Osteocyte (in vitro differentiated cells): ENCODE results near the gene ATRNL1. TPM values are rescaled to one million over a fixed set of nuclear protein-coding genes. Genes with fewer than 3 reads are reported as not detected.

Experiments
- DNase-seq: peaks from one replicate; pipeline ENCODE4 v3.0.0; 2021; ENCODE audit warnings: mixed read lengths; ENCODE audit not compliant: unreplicated experiment; ENCODE audit errors: extremely low spot score
- H3K27ac Mint-ChIP-seq: one replicate; pipeline ENCODE4 v1.8.0; 2021; ENCODE audit warnings: mild to moderate bottlenecking, mixed read lengths; ENCODE audit not compliant: unreplicated experiment
- H3K27me3 Mint-ChIP-seq: one replicate; pipeline ENCODE4 v1.8.0; 2021; ENCODE audit warnings: mixed read lengths; ENCODE audit not compliant: unreplicated experiment
- H3K36me3 Mint-ChIP-seq: one replicate; pipeline ENCODE4 v1.8.0; 2021; ENCODE audit warnings: mixed read lengths; ENCODE audit not compliant: unreplicated experiment
- H3K4me1 Mint-ChIP-seq: one replicate; pipeline ENCODE4 v1.8.0; 2021; ENCODE audit warnings: mixed read lengths; ENCODE audit not compliant: unreplicated experiment
- H3K4me3 Mint-ChIP-seq: one replicate; pipeline ENCODE4 v1.8.0; 2021; ENCODE audit warnings: mild to moderate bottlenecking, moderate library complexity, mixed read lengths; ENCODE audit not compliant: unreplicated experiment
- H3K9me3 Mint-ChIP-seq: one replicate; pipeline ENCODE4 v1.8.0; 2021; ENCODE audit warnings: mixed read lengths; ENCODE audit not compliant: unreplicated experiment
- total RNA-seq: library from RNA; stranded (reverse); gene quantifications from 2 replicates; pipeline ENCODE4 v1.2.1, GENCODE V29; 2021
- TF ChIP-seq, protein P1 (sequence below): fragments of 200-600 bp; sonication (generic); IDR thresholded peaks from 2 replicates; pipeline ENCODE4 v1.5.0; 2021; ENCODE audit warnings: antibody characterized with exemption, mild to moderate bottlenecking, moderate library complexity

The ATRNL1 gene
- total RNA-seq, 1 donor from 2014 or later: 20.2 TPM

- H3K4me3 Mint-ChIP-seq: no peak overlapping the region
- no peaks in the 10 kb centered on the region for H3K36me3 Mint-ChIP-seq
- DNase-seq: no peak
- TF ChIP-seq, protein P1, sequence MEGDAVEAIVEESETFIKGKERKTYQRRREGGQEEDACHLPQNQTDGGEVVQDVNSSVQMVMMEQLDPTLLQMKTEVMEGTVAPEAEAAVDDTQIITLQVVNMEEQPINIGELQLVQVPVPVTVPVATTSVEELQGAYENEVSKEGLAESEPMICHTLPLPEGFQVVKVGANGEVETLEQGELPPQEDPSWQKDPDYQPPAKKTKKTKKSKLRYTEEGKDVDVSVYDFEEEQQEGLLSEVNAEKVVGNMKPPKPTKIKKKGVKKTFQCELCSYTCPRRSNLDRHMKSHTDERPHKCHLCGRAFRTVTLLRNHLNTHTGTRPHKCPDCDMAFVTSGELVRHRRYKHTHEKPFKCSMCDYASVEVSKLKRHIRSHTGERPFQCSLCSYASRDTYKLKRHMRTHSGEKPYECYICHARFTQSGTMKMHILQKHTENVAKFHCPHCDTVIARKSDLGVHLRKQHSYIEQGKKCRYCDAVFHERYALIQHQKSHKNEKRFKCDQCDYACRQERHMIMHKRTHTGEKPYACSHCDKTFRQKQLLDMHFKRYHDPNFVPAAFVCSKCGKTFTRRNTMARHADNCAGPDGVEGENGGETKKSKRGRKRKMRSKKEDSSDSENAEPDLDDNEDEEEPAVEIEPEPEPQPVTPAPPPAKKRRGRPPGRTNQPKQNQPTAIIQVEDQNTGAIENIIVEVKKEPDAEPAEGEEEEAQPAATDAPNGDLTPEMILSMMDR: no peak
- no peaks in the 10 kb centered on the region for H3K27me3 Mint-ChIP-seq
- peaks cover 21% of the 10 kb centered on the region for H3K4me1 Mint-ChIP-seq
- H3K9me3 Mint-ChIP-seq: no peaks in the 10 kb centered on the region
- no peak overlapping the region for H3K27ac Mint-ChIP-seq
Measured at GRCh38 chr10:115660391-115660790, 567.2 kb downstream of the ATRNL1 start.

GRCh38 chr10:115662422-115662821 is 569.3 kb downstream of the ATRNL1 start:
- TF ChIP-seq, protein P1: no peak
- no peak overlapping the region for H3K27ac Mint-ChIP-seq
- no peaks in the 10 kb centered on the region for H3K27me3 Mint-ChIP-seq

GRCh38 chr10:115665549-115665948 is 572.4 kb downstream of the ATRNL1 start:
- Mint-ChIP-seq H3K27me3 (no peaks in the 10 kb centered on the region), H3K36me3 (no peaks in the 10 kb centered on the region), H3K4me3 (no peak overlapping the region), H3K9me3 (no peaks in the 10 kb centered on the region), H3K27ac (no peak overlapping the region), H3K4me1 (peaks cover 7% of the 10 kb centered on the region)
- TF ChIP-seq, protein P1: no peak
- DNase-seq: no peak

More at GRCh38 chr10:115662422-115662821, 569.3 kb downstream of the ATRNL1 start:
- Mint-ChIP-seq H3K36me3 (no peaks in the 10 kb centered on the region), H3K4me3 (no peak overlapping the region), H3K4me1 (peaks cover 20% of the 10 kb centered on the region), H3K9me3 (no peaks in the 10 kb centered on the region)
- no peak for DNase-seq

DNA sequence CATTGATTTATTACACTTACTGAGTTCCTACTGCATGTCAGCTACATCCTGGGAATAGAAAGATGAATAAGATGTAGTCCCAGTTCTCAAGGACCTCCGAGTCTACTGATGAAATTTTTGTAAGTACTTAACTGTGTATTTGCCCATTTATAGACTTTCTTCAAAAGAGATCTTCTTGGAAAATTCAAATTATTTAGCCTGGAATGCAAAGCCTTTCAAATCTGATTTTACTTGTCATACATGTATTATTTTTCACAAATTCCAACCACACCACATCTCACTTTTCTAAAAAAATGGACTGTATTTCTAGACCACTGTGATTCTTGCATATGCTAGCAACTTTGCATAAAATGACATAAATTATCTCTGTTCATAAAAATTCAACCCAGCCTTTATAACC is 581.3 kb downstream of the ATRNL1 start:
- Mint-ChIP-seq H3K4me3 (no peak overlapping the region), H3K27ac (peak overlapping the region; percentile 28), H3K4me1 (peaks cover 20% of the 10 kb centered on the region), H3K36me3 (no peaks in the 10 kb centered on the region), H3K27me3 (no peaks in the 10 kb centered on the region), H3K9me3 (no peaks in the 10 kb centered on the region)
- TF ChIP-seq, protein P1: no peak
- no peak for DNase-seq

DNA sequence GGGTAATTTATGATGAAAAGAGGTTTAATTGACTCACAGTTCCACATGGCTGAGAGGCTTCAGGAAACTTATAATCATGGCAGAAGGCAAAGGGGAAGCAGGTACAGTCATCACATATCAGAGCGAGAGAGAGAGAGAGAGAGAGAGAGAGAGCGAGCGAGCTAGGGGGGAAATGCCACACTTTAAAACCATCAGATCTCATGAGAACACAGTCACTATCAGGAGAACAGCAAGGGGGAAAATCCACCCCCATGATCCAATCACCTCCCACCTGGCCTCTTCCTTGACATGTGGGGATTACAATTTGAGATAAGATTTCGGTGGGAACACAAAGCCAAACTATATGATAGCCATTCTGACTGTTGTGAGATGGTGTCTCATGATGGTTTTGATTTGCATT is 603.6 kb downstream of the ATRNL1 start:
- Mint-ChIP-seq H3K27me3 (no peaks in the 10 kb centered on the region), H3K4me3 (no peak overlapping the region), H3K4me1 (no peaks in the 10 kb centered on the region), H3K9me3 (peaks cover 14% of the 10 kb centered on the region), H3K36me3 (no peaks in the 10 kb centered on the region), H3K27ac (no peak overlapping the region)
- DNase-seq: no peak
- TF ChIP-seq, protein P1: no peak
